ENCODE data around the gene KLHDC9. TPM values are rescaled to one million over a fixed set of nuclear protein-coding genes. Genes with fewer than 3 reads are reported as not detected.
"Not testable (repeated sequence)": the region's sequence is repeated elsewhere in the genome, so short reads cannot be mapped to it uniquely, and the experiment has no call there.

Gene KLHDC9
- total RNA-seq, 4 donors from 2014 or later, result 0.51 to 12.1 (median 3.4) TPM

DNA sequence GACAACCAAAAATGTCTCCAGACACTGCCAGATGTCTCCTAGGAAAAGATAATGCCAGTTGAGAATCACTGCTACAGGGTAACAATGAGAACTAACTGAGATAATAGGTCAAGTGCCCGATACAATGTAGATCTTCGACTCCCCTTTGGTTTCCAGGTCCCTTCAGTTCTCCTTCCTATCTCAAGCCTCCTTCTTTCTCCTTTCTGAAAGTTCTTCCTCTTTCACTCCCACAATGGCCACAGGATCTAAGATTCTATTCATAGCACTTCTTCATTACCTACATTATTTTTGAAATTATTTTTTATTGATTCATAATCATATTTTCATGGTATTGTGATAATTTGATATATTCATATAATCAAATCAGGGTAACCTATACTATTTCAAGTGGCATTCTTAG is 13.4 kb downstream of the KLHDC9 start:
- Histone ChIP-seq H3K36me3 (no peaks in the 10 kb centered on the region), H3K4me3 (no peak overlapping the region), H3K9me3 (no peaks in the 10 kb centered on the region), H3K27me3 (no peaks in the 10 kb centered on the region), H3K27ac (no peak overlapping the region), H3K4me1 (peaks cover 0 to 2% of the 10 kb centered on the region in 2 donors)
- DNase-seq, result no peak
- intact Hi-C loops (cut with DNase I; ENCODE audit: low total_unique reads), result no loop called here
- TF ChIP-seq, protein P1, sequence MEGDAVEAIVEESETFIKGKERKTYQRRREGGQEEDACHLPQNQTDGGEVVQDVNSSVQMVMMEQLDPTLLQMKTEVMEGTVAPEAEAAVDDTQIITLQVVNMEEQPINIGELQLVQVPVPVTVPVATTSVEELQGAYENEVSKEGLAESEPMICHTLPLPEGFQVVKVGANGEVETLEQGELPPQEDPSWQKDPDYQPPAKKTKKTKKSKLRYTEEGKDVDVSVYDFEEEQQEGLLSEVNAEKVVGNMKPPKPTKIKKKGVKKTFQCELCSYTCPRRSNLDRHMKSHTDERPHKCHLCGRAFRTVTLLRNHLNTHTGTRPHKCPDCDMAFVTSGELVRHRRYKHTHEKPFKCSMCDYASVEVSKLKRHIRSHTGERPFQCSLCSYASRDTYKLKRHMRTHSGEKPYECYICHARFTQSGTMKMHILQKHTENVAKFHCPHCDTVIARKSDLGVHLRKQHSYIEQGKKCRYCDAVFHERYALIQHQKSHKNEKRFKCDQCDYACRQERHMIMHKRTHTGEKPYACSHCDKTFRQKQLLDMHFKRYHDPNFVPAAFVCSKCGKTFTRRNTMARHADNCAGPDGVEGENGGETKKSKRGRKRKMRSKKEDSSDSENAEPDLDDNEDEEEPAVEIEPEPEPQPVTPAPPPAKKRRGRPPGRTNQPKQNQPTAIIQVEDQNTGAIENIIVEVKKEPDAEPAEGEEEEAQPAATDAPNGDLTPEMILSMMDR (IDR thresholded peaks at IDR 0.05), result no peak
- no peak for TF ChIP-seq POLR2A (IDR thresholded peaks at IDR 0.05)

DNA sequence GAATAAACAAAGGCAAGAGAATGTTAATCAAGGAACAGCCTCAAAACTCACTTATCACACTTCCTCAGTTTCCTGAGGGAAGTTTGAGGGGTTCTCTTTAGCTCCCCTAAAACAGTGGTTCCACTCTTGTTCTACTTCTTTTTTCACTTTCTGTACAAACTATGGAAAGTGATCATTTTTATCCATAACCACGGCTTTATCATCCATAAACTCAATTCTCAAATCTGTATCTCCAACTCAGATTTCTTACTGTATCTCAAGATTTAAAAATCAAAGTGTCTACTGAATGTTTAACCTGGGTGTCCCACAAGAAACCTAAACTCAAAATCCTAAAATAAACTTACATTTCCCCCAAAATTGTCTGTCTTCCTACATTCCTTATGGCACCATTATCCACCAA is 15.8 kb downstream of the KLHDC9 start:
- Histone ChIP-seq H3K27ac (no peak overlapping the region), H3K36me3 (no peaks in the 10 kb centered on the region), H3K9me3 (no peaks in the 10 kb centered on the region), H3K4me3 (no peak overlapping the region), H3K27me3 (no peaks in the 10 kb centered on the region), H3K4me1 (peaks cover 5 to 14% of the 10 kb centered on the region in 2 donors)
- TF ChIP-seq POLR2A (IDR thresholded peaks at IDR 0.05), result no peak
- TF ChIP-seq, protein P1 (IDR thresholded peaks at IDR 0.05), result no peak
- DNase-seq, result no peak
- intact Hi-C loops (cut with DNase I; ENCODE audit: low total_unique reads), result no loop called here

DNA sequence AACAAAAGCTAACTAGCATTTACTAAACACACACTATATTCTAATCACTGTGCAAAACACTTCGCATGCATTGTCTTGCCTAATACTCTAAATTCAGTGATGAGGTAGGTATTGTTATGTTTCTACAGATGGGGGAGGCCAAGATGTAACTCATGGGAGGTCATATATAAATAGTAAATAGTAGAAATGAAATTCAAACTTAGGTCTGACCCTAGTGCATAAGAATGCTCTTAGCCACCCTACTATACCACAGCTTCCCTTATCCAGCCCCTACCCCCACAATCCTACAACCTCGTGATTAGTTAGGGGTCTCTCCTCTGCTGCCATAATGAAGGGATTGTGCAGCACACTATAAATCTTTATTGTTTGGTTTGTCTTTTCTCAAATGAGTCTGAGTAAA is 16.4 kb downstream of the KLHDC9 start:
- Histone ChIP-seq H3K9me3 (no peaks in the 10 kb centered on the region), H3K4me3 (no peak overlapping the region), H3K4me1 (peaks cover 7 to 16% of the 10 kb centered on the region in 2 donors), H3K27me3 (no peaks in the 10 kb centered on the region), H3K27ac (no peak overlapping the region), H3K36me3 (no peaks in the 10 kb centered on the region)
- intact Hi-C loops (cut with DNase I; ENCODE audit: low total_unique reads), result no loop called here
- TF ChIP-seq, protein P1 (IDR thresholded peaks at IDR 0.05), result no peak
- TF ChIP-seq POLR2A (IDR thresholded peaks at IDR 0.05), result no peak
- DNase-seq, result no peak

DNA sequence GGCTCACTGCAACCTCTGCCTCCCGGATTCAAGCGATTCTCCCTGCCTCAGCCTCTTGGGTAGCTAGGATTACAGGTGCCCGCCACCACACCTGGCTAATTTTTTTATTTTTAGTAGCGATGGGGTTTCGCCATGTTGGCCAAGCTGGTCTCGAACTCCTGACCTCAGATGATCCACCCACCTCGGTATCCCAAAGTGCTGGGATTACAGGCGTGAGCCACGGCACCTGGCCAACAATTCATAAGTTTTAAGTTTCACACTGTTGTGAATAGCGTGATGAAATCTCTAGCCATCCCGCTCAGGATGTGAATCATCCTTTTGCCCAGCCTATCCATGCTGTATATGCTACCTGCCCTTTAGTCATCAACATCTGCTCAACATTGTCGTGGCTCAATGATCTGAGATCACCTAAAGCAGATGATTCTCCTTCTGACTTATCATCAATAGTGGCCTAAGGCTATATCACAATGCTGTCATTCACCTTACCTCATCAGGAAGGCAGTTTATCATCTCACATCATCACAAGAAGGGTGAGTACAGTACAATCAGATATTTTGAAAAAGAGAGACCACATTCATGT is 17.1 kb downstream of the KLHDC9 start:
- DNase-seq, result no peak
- no peak overlapping the region for H3K27ac ChIP-seq
- H3K36me3 ChIP-seq, result no peaks in the 10 kb centered on the region
- no peaks in the 10 kb centered on the region for H3K27me3 ChIP-seq
- intact Hi-C loops (cut with DNase I; ENCODE audit: low total_unique reads), result no loop called here
- TF ChIP-seq, protein P1 (IDR thresholded peaks at IDR 0.05), result no peak
- TF ChIP-seq POLR2A (IDR thresholded peaks at IDR 0.05), result no peak
- H3K4me3 ChIP-seq, result no peak overlapping the region
- no peaks in the 10 kb centered on the region for H3K9me3 ChIP-seq
- peaks cover 7 to 16% of the 10 kb centered on the region in 2 donors for H3K4me1 ChIP-seq

DNA sequence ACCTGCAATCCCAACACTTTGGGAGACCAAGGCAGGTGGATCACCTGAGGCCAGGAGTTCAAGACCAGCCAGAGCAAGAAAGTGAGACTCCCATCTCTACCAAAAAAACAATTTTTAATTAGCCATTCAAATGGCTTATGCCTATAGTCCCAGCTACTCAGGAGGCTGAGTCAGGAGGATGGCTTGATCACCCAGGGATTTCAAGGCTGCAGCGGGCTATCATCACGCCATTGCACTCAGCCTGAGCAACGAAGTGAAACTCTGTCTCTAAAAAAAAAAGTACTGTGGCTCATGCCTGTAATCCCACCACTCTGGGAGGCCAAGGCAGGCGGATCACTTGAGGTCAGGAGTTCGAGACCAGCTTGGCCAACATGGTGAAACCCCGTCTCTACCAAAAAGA is 17.8 kb downstream of the KLHDC9 start:
- H3K36me3 ChIP-seq; H3K27ac ChIP-seq; H3K27me3 ChIP-seq; DNase-seq; H3K4me3 ChIP-seq; intact Hi-C loops (cut with DNase I; ENCODE audit: low total_unique reads); H3K9me3 ChIP-seq: not testable (repeated sequence)
- H3K4me1 ChIP-seq, result peaks cover 7 to 16% of the 10 kb centered on the region in 2 donors
